H1 (cell line): ENCODE data around the gene LRRC2. TPM values are rescaled to one million over a fixed set of nuclear protein-coding genes. Genes with fewer than 3 reads are reported as not detected.

Source experiments
- CTCF ChIA-PET: fragments of 300-600 bp; sonication (Branson Sonifier 250); formaldehyde crosslinking; loops from one replicate; lab custom pipeline; 2021; ENCODE audit not compliant: partially characterized antibody; lab: Charles Lee
- POLR2A ChIA-PET: fragments of 300-600 bp; sonication (Branson Sonifier 250); formaldehyde crosslinking; loops from one replicate; lab custom pipeline; 2021; ENCODE audit warnings: inconsistent platforms; ENCODE audit not compliant: partially characterized antibody; lab: Charles Lee
- DNase-seq, 2 experiments: peaks; one replicate each; pipeline versions ENCODE4 v3.0.0 to v3.0.0-alpha.2; 2010 to 2022; ENCODE audit warnings: low spot score in 2 of 2, low read depth in 1 of 2, mixed read lengths in 1 of 2
- FAIRE-seq: peaks from 2 replicates; lab custom pipeline; 2011; peaks lifted over from hg19 to GRCh38; lab: Jason Lieb, UNC
- H2AFZ ChIP-seq: 2 replicates; pipeline ENCODE4 v1.8.1; 2012; ENCODE audit warnings: low read length, inconsistent platforms
- H2AK5ac ChIP-seq: 2 replicates; pipeline ENCODE4 v1.6.1; 2013; ENCODE audit warnings: low read depth, low read length
- H2BK120ac ChIP-seq: replicated peaks from 2 replicates; pipeline ENCODE3; 2013; ENCODE audit warnings: low read depth, low read length, inconsistent platforms
- H2BK12ac ChIP-seq: 2 replicates; pipeline ENCODE4 v1.6.1; 2013; ENCODE audit warnings: low read depth, low read length
- H2BK15ac ChIP-seq: 2 replicates; pipeline ENCODE4 v1.6.1; 2013; ENCODE audit warnings: low read length
- H2BK20ac ChIP-seq: 2 replicates; pipeline ENCODE4 v1.6.1; 2013; ENCODE audit warnings: low read length
- H2BK5ac ChIP-seq: 2 replicates; pipeline ENCODE4 v1.6.1; 2013; ENCODE audit warnings: low read depth, low read length
- H3K14ac ChIP-seq: 2 replicates; pipeline ENCODE4 v1.6.1; 2013; ENCODE audit warnings: inconsistent platforms; ENCODE audit not compliant: insufficient read length
- H3K18ac ChIP-seq: 2 replicates; pipeline ENCODE4 v1.6.1; 2013; ENCODE audit warnings: low read length; ENCODE audit errors: extremely low read depth
- H3K23ac ChIP-seq: 2 replicates; pipeline ENCODE4 v1.6.1; 2013; ENCODE audit warnings: inconsistent platforms; ENCODE audit not compliant: insufficient read length
- H3K23me2 ChIP-seq: 2 replicates; pipeline ENCODE4 v1.6.1; 2013; ENCODE audit warnings: low read depth, low read length
- H3K27ac ChIP-seq: 2 replicates; pipeline ENCODE4 v1.6.1; 2011; ENCODE audit warnings: low read depth, low read length, inconsistent platforms
- H3K27me3 ChIP-seq, 4 experiments: replicated peaks in 1 of 4; 1 replicate in 1 of 4; 2 replicates in 3 of 4; pipeline versions ENCODE4 v1.6.1 to v1.8.1; 2011 to 2013; ENCODE audit warnings: low read length in 3 of 4, mild to moderate bottlenecking in 3 of 4, inconsistent platforms in 2 of 4, mixed read lengths in 2 of 4, moderate library complexity in 1 of 4; ENCODE audit not compliant: control insufficient read depth in 3 of 4, insufficient read depth in 3 of 4; ENCODE audit errors: extremely low read depth in 1 of 4
- H3K36me3 ChIP-seq, 4 experiments: 2 replicates each; pipeline versions ENCODE4 v1.6.1 to v1.8.1; 2011 to 2013; ENCODE audit warnings: mild to moderate bottlenecking in 4 of 4, low read length in 3 of 4, moderate library complexity in 2 of 4, control low read depth in 1 of 4, inconsistent platforms in 1 of 4; ENCODE audit not compliant: insufficient read depth in 4 of 4, control insufficient read depth in 2 of 4
- H3K4ac ChIP-seq: replicated peaks from 2 replicates; pipeline ENCODE3; 2013; ENCODE audit warnings: low read length, low read depth, mixed read lengths, inconsistent platforms; ENCODE audit not compliant: insufficient read length
- H3K4me1 ChIP-seq, 4 experiments: replicated peaks in 1 of 4; 1 replicate in 1 of 4; 2 replicates in 3 of 4; pipeline versions ENCODE4 v1.6.1 to v1.8.1; 2011 to 2013; ENCODE audit warnings: low read length in 3 of 4, inconsistent platforms in 2 of 4, mixed read lengths in 1 of 4; ENCODE audit not compliant: insufficient read depth in 4 of 4, control insufficient read depth in 3 of 4
- H3K4me2 ChIP-seq, 2 experiments: 2 replicates each; pipeline versions ENCODE4 v1.6.1 to v1.8.1; 2011 to 2013; ENCODE audit warnings: low read depth in 2 of 2, low read length in 2 of 2, control low read depth in 1 of 2, inconsistent platforms in 1 of 2, mild to moderate bottlenecking in 1 of 2; ENCODE audit not compliant: insufficient read depth in 1 of 2
- H3K4me3 ChIP-seq, 4 experiments: fragments of 200-600, 300-600 bp in 1 of 4; sonication (generic), shearing (Covaris generic), sonication (Bioruptor Twin) in 1 of 4; 2 replicates each; pipeline versions ENCODE4 v1.5.1 to v1.8.1; 2011 to 2016; ENCODE audit warnings: low read length in 4 of 4, low read depth in 3 of 4, control low read depth in 2 of 4, inconsistent platforms in 2 of 4, mild to moderate bottlenecking in 2 of 4, mixed read lengths in 1 of 4, moderate library complexity in 1 of 4; ENCODE audit not compliant: insufficient read depth in 2 of 4; ENCODE audit errors: extremely low read depth in 1 of 4
- H3K56ac ChIP-seq: replicated peaks from 2 replicates; pipeline ENCODE3; 2013; ENCODE audit warnings: low read depth, mild to moderate bottlenecking, mixed read lengths, low read length, inconsistent platforms; ENCODE audit not compliant: insufficient read length
- H3K79me1 ChIP-seq: 2 replicates; pipeline ENCODE4 v1.6.1; 2013; ENCODE audit warnings: low read depth, low read length, control low read depth
- H3K79me2 ChIP-seq, 2 experiments: 2 replicates each; pipeline versions ENCODE4 v1.6.1 to v1.8.1; 2012 to 2013; ENCODE audit warnings: low read length in 2 of 2, mild to moderate bottlenecking in 2 of 2, inconsistent platforms in 1 of 2; ENCODE audit not compliant: insufficient read depth in 2 of 2, control insufficient read depth in 1 of 2
- H3K9ac ChIP-seq, 4 experiments: replicated peaks in 1 of 4; 1 replicate in 1 of 4; 2 replicates in 3 of 4; pipeline versions ENCODE4 v1.6.1 to v1.8.1; 2011 to 2013; ENCODE audit warnings: low read depth in 3 of 4, low read length in 3 of 4, control low read depth in 2 of 4, mild to moderate bottlenecking in 2 of 4, moderate library complexity in 2 of 4, inconsistent platforms in 1 of 4; ENCODE audit errors: extremely low read depth in 1 of 4
- H3K9me3 ChIP-seq, 2 experiments: 2 replicates each; pipeline versions ENCODE4 v1.6.1 to v1.8.1; 2012 to 2013; ENCODE audit warnings: mild to moderate bottlenecking in 2 of 2, moderate library complexity in 2 of 2, control low read depth in 1 of 2, inconsistent platforms in 1 of 2, low read depth in 1 of 2, low read length in 1 of 2, mixed read lengths in 1 of 2; ENCODE audit not compliant: insufficient read depth in 2 of 2
- H4K20me1 ChIP-seq, 2 experiments: replicated peaks in 1 of 2; 2 replicates each; pipeline versions ENCODE3 to v1.8.1; 2011 to 2013; ENCODE audit warnings: inconsistent platforms in 2 of 2, low read length in 2 of 2, mild to moderate bottlenecking in 1 of 2; ENCODE audit not compliant: insufficient read depth in 2 of 2, control insufficient read depth in 1 of 2
- H4K5ac ChIP-seq: 2 replicates; pipeline ENCODE4 v1.6.1; 2013; ENCODE audit warnings: low read length, low read depth, mixed read lengths, inconsistent platforms; ENCODE audit not compliant: insufficient read length
- H4K8ac ChIP-seq: 2 replicates; pipeline ENCODE4 v1.8.0; 2013; ENCODE audit warnings: mild to moderate bottlenecking, moderate library complexity, low read length, inconsistent platforms; ENCODE audit not compliant: insufficient read depth; ENCODE audit errors: extremely low read depth
- H4K91ac ChIP-seq: replicated peaks from 2 replicates; pipeline ENCODE3; 2013; ENCODE audit warnings: low read length, mixed read lengths, inconsistent platforms; ENCODE audit not compliant: insufficient read length
- POLR2A ChIP-seq, 2 experiments: IDR thresholded peaks; 1 replicate in 1 of 2; 2 replicates in 1 of 2; pipeline ENCODE4 v1.6.1; 2011; ENCODE audit warnings: low read depth in 2 of 2, low read length in 2 of 2, mild to moderate bottlenecking in 2 of 2; ENCODE audit errors: control extremely low read depth in 1 of 2
- POLR2AphosphoS5 ChIP-seq: IDR thresholded peaks from 2 replicates; pipeline ENCODE4 v1.6.1; 2011; ENCODE audit warnings: low read depth, low read length
- SP4 ChIP-seq: IDR thresholded peaks from 2 replicates; pipeline ENCODE4 v1.6.1; 2012; ENCODE audit warnings: low read length, inconsistent platforms
- WGBS, 2 experiments: shearing (Covaris generic) in 1 of 2; methylation state at CpG; one replicate each; pipeline versions ENCODE4 v1.1.6 to v1.1.7; 2013 to 2015; ENCODE audit warnings: low lambda C conversion rate in 2 of 2, mixed read lengths in 2 of 2, inconsistent platforms in 1 of 2, low coverage in 1 of 2, missing lambda C conversion rate in 1 of 2; ENCODE audit not compliant: insufficient replicate concordance in 2 of 2, insufficient coverage in 1 of 2, insufficient read length in 1 of 2; ENCODE audit errors: extremely low coverage in 1 of 2, missing lambda C conversion rate in 1 of 2; 5-methylcytosine and 5-hydroxymethylcytosine counted together
- polyA plus RNA-seq, 7 experiments: library from polyadenylated mRNA; depleted of rRNA in 3 of 7; stranded (reverse) in 5 of 7; unstranded in 2 of 7; fragments of >200 nt in 5 of 7; fragments of 200-250 nt in 2 of 7; gene quantifications; 1 replicate in 5 of 7; 2 replicates in 1 of 7; 4 replicates in 1 of 7; pipeline versions ENCODE4 v1.2.1 to v1.2.3, GENCODE V29; 2011 to 2013; ENCODE audit warnings: missing spikeins in 2 of 7, mixed read lengths in 2 of 7
- total RNA-seq: library from RNA; stranded (reverse); fragmentation: NEBNext Ultra II Directional; extraction: Animal tissue kit (Norgen Biotek cat#: 25700); gene quantifications from 2 replicates; pipeline ENCODE4 v1.2.1, GENCODE V29; 2021

Gene LRRC2
- total and polyA plus RNA-seq, 2 of the 8 experiments (the other 6 are each of a cell fraction or from before 2014, with no cell fraction given): 1.4 to 6.4 TPM

- Histone ChIP-seq H3K4me1 (peaks cover 0 to 5% (median 4%) of the 10 kb centered on the region in 4 experiments; a peak in 4 of 7 replicates), H3K4me3 (no peak overlapping the region), H3K23ac (no peak overlapping the region), H3K9me3 (peaks cover 22 to 26% of the 10 kb centered on the region in 2 experiments), H4K5ac (no peak overlapping the region), H3K4ac (no peak overlapping the region), H3K23me2 (peaks cover 6% of the 10 kb centered on the region; the same call in 1 of the 2 replicates), H3K56ac (no peak overlapping the region), H3K36me3 (peaks cover 14 to 61% (median 45%) of the 10 kb centered on the region in 4 experiments), H3K79me1 (peaks cover 3% of the 10 kb centered on the region; the same call in 1 of the 2 replicates), H3K4me2 (no peak overlapping the region), H2BK15ac (no peak overlapping the region), H4K8ac (no peak overlapping the region), H2BK12ac (no peak overlapping the region), H4K91ac (no peak overlapping the region), H3K14ac (no peak overlapping the region), H2AFZ (no peak overlapping the region), H3K18ac (no peak overlapping the region; the same call in 1 of the 2 replicates), H3K27me3 (no peaks in the 10 kb centered on the region), H4K20me1 (peaks cover 4 to 9% of the 10 kb centered on the region in 2 experiments), H2AK5ac (no peak overlapping the region), H2BK5ac (no peak overlapping the region; the same call in 1 of the 2 replicates), H3K27ac (no peak overlapping the region), H3K79me2 (peaks cover 3 to 14% of the 10 kb centered on the region in 2 experiments), H2BK20ac (no peak overlapping the region), H3K9ac (no peak overlapping the region), H2BK120ac (no peak overlapping the region)
- WGBS, 2 experiments: 88% methylated on average over 6 of the region's 7 CpGs; no CpG with 5 or more reads in 1 of the 2 experiments
- FAIRE-seq (no peak), DNase-seq (no peak)
- ChIA-PET CTCF (interaction anchor here (0.7 to 6.4 kb wide), 18 partner anchors 9 to 262 kb away, joined by 3 to 35 read pairs (median 4); partner anchors contain the start of genes LRRC2 and RTP3), POLR2A (interaction anchor here (0.6 to 9.2 kb wide), 30 partner anchors 8 to 316 kb away, joined by 3 to 213 read pairs (median 7); partner anchors contain the start of gene LRRC2)
- TF ChIP-seq POLR2AphosphoS5 (peak; percentile 58; the same call in 1 of the 2 replicates), POLR2A (IDR thresholded peaks at IDR 0.05; ENCODE audit: control extremely low read depth in 1 of 2, low read depth in 2 of 2, low read length in 2 of 2) (peak; percentile 40 to 79; a peak in 2 of 3 replicates), SP4 (no peak)
Measured at GRCh38 chr3:46584598-46585467, 18.7 kb upstream of the LRRC2 start.
